HepG2 (cell line): Measurements from ENCODE around the gene SRCAP. TPM values are rescaled to one million over a fixed set of nuclear protein-coding genes. Genes with fewer than 3 reads are reported as not detected.

Experiments
- ATM ChIP-seq: fragments of 450-650 bp; IDR thresholded peaks from 2 replicates; pipeline ENCODE4 v1.7.1; 2017; ENCODE audit warnings: mild to moderate bottlenecking, borderline replicate concordance
- DRAP1 ChIP-seq: IDR thresholded peaks from 2 replicates; pipeline ENCODE4 v1.6.1; 2016; ENCODE audit warnings: missing genetic modification reagents, missing compliant biosample characterization
- HOXA9 ChIP-seq: sonication (generic); formaldehyde crosslinking; IDR thresholded peaks from 2 replicates; pipeline ENCODE4 v1.8.1; 2022; ENCODE audit warnings: missing genetic modification reagents, mild to moderate bottlenecking, moderate library complexity, borderline replicate concordance
- HOXD1 ChIP-seq: sonication (generic); formaldehyde crosslinking; IDR thresholded peaks from 2 replicates; pipeline ENCODE4 v1.5.0; 2020; ENCODE audit warnings: missing genetic modification reagents
- PAX8 ChIP-seq: sonication (generic); formaldehyde crosslinking; IDR thresholded peaks from 2 replicates; pipeline ENCODE4 v1.8.0; 2022; ENCODE audit warnings: mild to moderate bottlenecking, missing genetic modification reagents, borderline replicate concordance
- SNAPC2 ChIP-seq: sonication (generic); formaldehyde crosslinking; IDR thresholded peaks from 2 replicates; pipeline ENCODE4 v1.8.1; 2022; ENCODE audit warnings: mild to moderate bottlenecking, missing genetic modification reagents
- THAP11 ChIP-seq: IDR thresholded peaks from 2 replicates; pipeline ENCODE4 v1.6.1; 2016; ENCODE audit warnings: missing biosample characterization, missing genetic modification reagents
- ZNF225 ChIP-seq: sonication (generic); formaldehyde crosslinking; IDR thresholded peaks from 2 replicates; pipeline ENCODE4 v1.4.0; 2020; ENCODE audit warnings: mild to moderate bottlenecking, missing genetic modification reagents
- ZNF598 ChIP-seq: sonication (generic); formaldehyde crosslinking; IDR thresholded peaks from 2 replicates; pipeline ENCODE4 v1.5.1; 2020; ENCODE audit warnings: mild to moderate bottlenecking, missing genetic modification reagents, borderline replicate concordance
- ZNF773 ChIP-seq: sonication (generic); formaldehyde crosslinking; IDR thresholded peaks from 2 replicates; pipeline ENCODE4 v1.4.0; 2020; ENCODE audit warnings: missing genetic modification reagents, borderline replicate concordance
- ZSCAN25 ChIP-seq: sonication (generic); formaldehyde crosslinking; IDR thresholded peaks from 2 replicates; pipeline ENCODE4 v1.8.0; 2022; ENCODE audit warnings: mild to moderate bottlenecking, missing genetic modification reagents
- polyA plus RNA-seq, 8 experiments: library from polyadenylated mRNA; depleted of rRNA in 3 of 8; stranded (reverse) in 7 of 8; unstranded in 1 of 8; fragments of >200 nt; fragmentation: Illumina TruSeq in 4 of 8; extraction: Trizol in 4 of 8; gene quantifications; 2 replicates each; pipeline versions ENCODE4 v1.2.1 to v1.2.3, GENCODE V29; 2011 to 2016; ENCODE audit warnings: low read depth in 4 of 8, missing spikeins in 1 of 8, mixed read lengths in 1 of 8; ENCODE audit not compliant: insufficient read depth in 1 of 8
- total RNA-seq, 5 experiments: library from RNA; depleted of rRNA; stranded (reverse); fragments of >200 nt; fragmentation: Illumina TruSeq; extraction: Trizol; gene quantifications; 2 replicates each; pipeline ENCODE4 v1.2.3, GENCODE V29; 2016; ENCODE audit warnings: low read depth in 1 of 5
- TF ChIP-seq, protein P1 (sequence below), 2 experiments: sonication (generic) in 1 of 2; formaldehyde crosslinking in 1 of 2; IDR thresholded peaks; 2 replicates each; pipeline versions ENCODE4 v1.4.0 to v1.6.1; 2016 to 2020; ENCODE audit warnings: borderline replicate concordance in 1 of 2, low read depth in 1 of 2, mild to moderate bottlenecking in 1 of 2, missing genetic modification reagents in 1 of 2
- TF ChIP-seq, protein P2 (sequence below): sonication (generic); formaldehyde crosslinking; IDR thresholded peaks from 2 replicates; pipeline ENCODE4 v1.4.0; 2020; ENCODE audit warnings: low read depth, mild to moderate bottlenecking, missing genetic modification reagents
- TF ChIP-seq, protein P3 (sequence below): sonication (generic); formaldehyde crosslinking; IDR thresholded peaks from 2 replicates; pipeline ENCODE4 v1.5.1; 2020; ENCODE audit warnings: missing genetic modification reagents, mild to moderate bottlenecking, borderline replicate concordance
- TF ChIP-seq, protein P4 (sequence below): sonication (generic); formaldehyde crosslinking; IDR thresholded peaks from 2 replicates; pipeline ENCODE4 v1.4.0; 2020; ENCODE audit warnings: missing genetic modification reagents
- TF ChIP-seq, protein P5 (sequence below): sonication (generic); formaldehyde crosslinking; conservative IDR thresholded peaks from 2 replicates; pipeline ENCODE4 v1.8.0; 2022; ENCODE audit warnings: mild to moderate bottlenecking, moderate library complexity, missing genetic modification reagents

SRCAP gene
- total and polyA plus RNA-seq, 2 of the 13 experiments (the other 11 are each of a cell fraction or from before 2014, with no cell fraction given) = 4.9 to 9.0 TPM

DNA sequence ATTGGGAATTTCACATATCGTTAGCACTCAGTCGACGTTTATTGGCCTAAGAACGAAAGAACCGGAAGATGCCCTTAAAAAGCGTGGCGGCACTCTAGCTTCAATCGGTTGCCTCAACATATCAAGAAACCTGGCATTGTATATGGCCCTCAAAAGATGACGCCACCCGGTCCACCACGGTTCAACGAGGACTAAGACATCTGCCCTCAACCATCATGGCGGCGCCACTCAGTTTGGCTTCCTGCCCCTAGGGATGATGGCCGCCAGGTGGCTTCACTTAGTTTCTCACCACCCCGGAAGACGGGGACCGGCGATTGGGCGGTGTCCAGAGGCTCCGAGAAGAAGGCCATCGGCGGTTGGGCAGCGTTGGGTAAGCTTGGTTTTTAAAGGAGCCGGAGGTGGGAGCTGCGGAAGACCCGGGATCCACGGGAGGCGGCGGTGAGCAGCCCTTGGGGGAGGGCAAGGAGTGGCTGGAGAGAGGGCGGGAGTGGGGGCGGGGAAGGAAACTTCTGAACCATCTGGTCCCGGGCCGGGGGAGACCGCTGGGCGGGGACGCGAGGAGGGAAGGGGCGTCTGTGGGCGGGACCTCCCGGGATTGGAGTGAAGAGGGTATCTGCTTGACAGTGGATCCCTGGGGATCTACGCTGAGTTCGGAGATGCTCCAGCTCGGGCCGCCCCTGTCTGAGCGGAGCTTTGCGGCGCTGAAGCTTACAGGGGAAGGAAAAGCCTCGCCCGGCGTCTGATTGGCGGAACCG is 48.4 kb upstream of the SRCAP start, which contains the start of gene PRR14 (continued):
- TF ChIP-seq, protein P1, sequence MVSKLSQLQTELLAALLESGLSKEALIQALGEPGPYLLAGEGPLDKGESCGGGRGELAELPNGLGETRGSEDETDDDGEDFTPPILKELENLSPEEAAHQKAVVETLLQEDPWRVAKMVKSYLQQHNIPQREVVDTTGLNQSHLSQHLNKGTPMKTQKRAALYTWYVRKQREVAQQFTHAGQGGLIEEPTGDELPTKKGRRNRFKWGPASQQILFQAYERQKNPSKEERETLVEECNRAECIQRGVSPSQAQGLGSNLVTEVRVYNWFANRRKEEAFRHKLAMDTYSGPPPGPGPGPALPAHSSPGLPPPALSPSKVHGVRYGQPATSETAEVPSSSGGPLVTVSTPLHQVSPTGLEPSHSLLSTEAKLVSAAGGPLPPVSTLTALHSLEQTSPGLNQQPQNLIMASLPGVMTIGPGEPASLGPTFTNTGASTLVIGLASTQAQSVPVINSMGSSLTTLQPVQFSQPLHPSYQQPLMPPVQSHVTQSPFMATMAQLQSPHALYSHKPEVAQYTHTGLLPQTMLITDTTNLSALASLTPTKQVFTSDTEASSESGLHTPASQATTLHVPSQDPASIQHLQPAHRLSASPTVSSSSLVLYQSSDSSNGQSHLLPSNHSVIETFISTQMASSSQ (IDR thresholded peaks at IDR 0.05; ENCODE audit: low read depth) = no peak; the same call in 1 of the 2 replicates
- TF ChIP-seq, protein P1 (CRISPR knock-in tag; IDR thresholded peaks at IDR 0.05; ENCODE audit: borderline replicate concordance) = peak; percentile 57; the same call in 1 of the 2 replicates
- TF ChIP-seq DRAP1 (CRISPR knock-in tag) = peak; percentile 86
- TF ChIP-seq, protein P2, sequence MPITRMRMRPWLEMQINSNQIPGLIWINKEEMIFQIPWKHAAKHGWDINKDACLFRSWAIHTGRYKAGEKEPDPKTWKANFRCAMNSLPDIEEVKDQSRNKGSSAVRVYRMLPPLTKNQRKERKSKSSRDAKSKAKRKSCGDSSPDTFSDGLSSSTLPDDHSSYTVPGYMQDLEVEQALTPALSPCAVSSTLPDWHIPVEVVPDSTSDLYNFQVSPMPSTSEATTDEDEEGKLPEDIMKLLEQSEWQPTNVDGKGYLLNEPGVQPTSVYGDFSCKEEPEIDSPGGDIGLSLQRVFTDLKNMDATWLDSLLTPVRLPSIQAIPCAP (CRISPR knock-in tag) = peak; percentile 99
- TF ChIP-seq, protein P3, sequence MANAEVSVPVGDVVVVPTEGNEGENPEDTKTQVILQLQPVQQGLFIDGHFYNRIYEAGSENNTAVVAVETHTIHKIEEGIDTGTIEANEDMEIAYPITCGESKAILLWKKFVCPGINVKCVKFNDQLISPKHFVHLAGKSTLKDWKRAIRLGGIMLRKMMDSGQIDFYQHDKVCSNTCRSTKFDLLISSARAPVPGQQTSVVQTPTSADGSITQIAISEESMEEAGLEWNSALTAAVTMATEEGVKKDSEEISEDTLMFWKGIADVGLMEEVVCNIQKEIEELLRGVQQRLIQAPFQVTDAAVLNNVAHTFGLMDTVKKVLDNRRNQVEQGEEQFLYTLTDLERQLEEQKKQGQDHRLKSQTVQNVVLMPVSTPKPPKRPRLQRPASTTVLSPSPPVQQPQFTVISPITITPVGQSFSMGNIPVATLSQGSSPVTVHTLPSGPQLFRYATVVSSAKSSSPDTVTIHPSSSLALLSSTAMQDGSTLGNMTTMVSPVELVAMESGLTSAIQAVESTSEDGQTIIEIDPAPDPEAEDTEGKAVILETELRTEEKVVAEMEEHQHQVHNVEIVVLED (CRISPR knock-in tag) = peak; percentile 70; the same call in 1 of the 2 replicates
- TF ChIP-seq ZSCAN25 (CRISPR knock-in tag) = no peak; the same call in 1 of the 2 replicates
- 0 out of 2 replicates have a peak, but pooled peaks have one; percentile 10 for TF ChIP-seq ZNF598 (CRISPR knock-in tag)
- 0 out of 2 replicates have a peak, but pooled peaks have one; percentile 11 for TF ChIP-seq ZNF225 (CRISPR knock-in tag)
- TF ChIP-seq THAP11 (CRISPR knock-in tag) = peak; percentile 95
- 0 out of 2 replicates have a peak, but pooled peaks have one; percentile 40 for TF ChIP-seq HOXA9 (CRISPR knock-in tag)
- peak; percentile 70; the same call in 1 of the 2 replicates for TF ChIP-seq SNAPC2 (CRISPR knock-in tag)
- no peak for TF ChIP-seq ATM
- peak; percentile 57; the same call in 1 of the 2 replicates for TF ChIP-seq HOXD1 (CRISPR knock-in tag)
- TF ChIP-seq, protein P4, sequence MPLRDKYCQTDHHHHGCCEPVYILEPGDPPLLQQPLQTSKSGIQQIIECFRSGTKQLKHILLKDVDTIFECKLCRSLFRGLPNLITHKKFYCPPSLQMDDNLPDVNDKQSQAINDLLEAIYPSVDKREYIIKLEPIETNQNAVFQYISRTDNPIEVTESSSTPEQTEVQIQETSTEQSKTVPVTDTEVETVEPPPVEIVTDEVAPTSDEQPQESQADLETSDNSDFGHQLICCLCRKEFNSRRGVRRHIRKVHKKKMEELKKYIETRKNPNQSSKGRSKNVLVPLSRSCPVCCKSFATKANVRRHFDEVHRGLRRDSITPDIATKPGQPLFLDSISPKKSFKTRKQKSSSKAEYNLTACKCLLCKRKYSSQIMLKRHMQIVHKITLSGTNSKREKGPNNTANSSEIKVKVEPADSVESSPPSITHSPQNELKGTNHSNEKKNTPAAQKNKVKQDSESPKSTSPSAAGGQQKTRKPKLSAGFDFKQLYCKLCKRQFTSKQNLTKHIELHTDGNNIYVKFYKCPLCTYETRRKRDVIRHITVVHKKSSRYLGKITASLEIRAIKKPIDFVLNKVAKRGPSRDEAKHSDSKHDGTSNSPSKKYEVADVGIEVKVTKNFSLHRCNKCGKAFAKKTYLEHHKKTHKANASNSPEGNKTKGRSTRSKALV (CRISPR knock-in tag) = no peak; the same call in 1 of the 2 replicates
- TF ChIP-seq ZNF773 (CRISPR knock-in tag) = no peak
- TF ChIP-seq, protein P5, sequence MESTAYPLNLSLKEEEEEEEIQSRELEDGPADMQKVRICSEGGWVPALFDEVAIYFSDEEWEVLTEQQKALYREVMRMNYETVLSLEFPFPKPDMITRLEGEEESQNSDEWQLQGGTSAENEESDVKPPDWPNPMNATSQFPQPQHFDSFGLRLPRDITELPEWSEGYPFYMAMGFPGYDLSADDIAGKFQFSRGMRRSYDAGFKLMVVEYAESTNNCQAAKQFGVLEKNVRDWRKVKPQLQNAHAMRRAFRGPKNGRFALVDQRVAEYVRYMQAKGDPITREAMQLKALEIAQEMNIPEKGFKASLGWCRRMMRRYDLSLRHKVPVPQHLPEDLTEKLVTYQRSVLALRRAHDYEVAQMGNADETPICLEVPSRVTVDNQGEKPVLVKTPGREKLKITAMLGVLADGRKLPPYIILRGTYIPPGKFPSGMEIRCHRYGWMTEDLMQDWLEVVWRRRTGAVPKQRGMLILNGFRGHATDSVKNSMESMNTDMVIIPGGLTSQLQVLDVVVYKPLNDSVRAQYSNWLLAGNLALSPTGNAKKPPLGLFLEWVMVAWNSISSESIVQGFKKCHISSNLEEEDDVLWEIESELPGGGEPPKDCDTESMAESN (CRISPR knock-in tag) = 0 out of 2 replicates have a peak, but pooled peaks have one; percentile 62
- TF ChIP-seq PAX8 (CRISPR knock-in tag) = peak; percentile 85
